HCT116 (cell line): ENCODE data around the gene CLDN20. TPM values are rescaled to one million over a fixed set of nuclear protein-coding genes. Genes with fewer than 3 reads are reported as not detected.

Experiments
- ATAC-seq: fragments of 200-7000 bp; cut with Tn5 transposase; 2 replicates; pipeline ENCODE4 v1.9.1; 2020; ENCODE audit warnings: mild to moderate bottlenecking, moderate library complexity
- BruUV-seq: library from RNA; stranded (reverse); fragments of 400-500 nt; replicated peaks from 2 replicates; lab custom pipeline; 2021; lab: Mats Ljungman, UMichigan
- CTCF ChIA-PET: fragments of 300-600 bp; sonication (Branson Sonifier 250); formaldehyde crosslinking; loops from one replicate; lab custom pipeline; 2021; ENCODE audit warnings: antibody characterized with exemption; lab: Charles Lee
- POLR2A ChIA-PET: fragments of 300-600, 350-600 bp; sonication (Branson Sonifier 250); formaldehyde crosslinking; loops from one replicate; lab custom pipeline; 2021; ENCODE audit warnings: antibody characterized with exemption; lab: Charles Lee
- RAD21 ChIA-PET, 2 experiments: fragments of 300-600 bp; sonication (Branson Sonifier 250); formaldehyde crosslinking; loops; one replicate each; lab custom pipeline; 2023; ENCODE audit warnings: low total read pairs in 2 of 2; ENCODE audit not compliant: uncharacterized antibody in 2 of 2, unreplicated experiment in 2 of 2, low non-redundant PET in 1 of 2; lab: Charles Lee
- DNase-seq: peaks from one replicate; pipeline ENCODE4 v3.0.0-alpha.2; 2010; ENCODE audit warnings: low read depth, low spot score
- H2AFZ ChIP-seq: fragments of 200-600 bp; shearing (Covaris generic), sonication (generic); 2 replicates; pipeline ENCODE4 v1.6.1; 2017; ENCODE audit warnings: low read depth, mixed run types, mixed read lengths, antibody characterized with exemption, low read length; ENCODE audit not compliant: poor library complexity, severe bottlenecking
- H3K27ac ChIP-seq: 2 replicates; pipeline ENCODE4 v1.5.1; 2012; ENCODE audit warnings: low read depth, low read length
- H3K27me3 ChIP-seq: fragments of 200-600 bp; sonication (generic); 2 replicates; pipeline ENCODE4 v1.6.1; 2016; ENCODE audit warnings: mixed run types, low read length, mixed read lengths; ENCODE audit not compliant: insufficient read depth
- H3K36me3 ChIP-seq, 2 experiments: fragments of 200-500 bp in 1 of 2; fragments of 200-600 bp in 1 of 2; sonication (Bioruptor generic) in 1 of 2; sonication (generic) in 1 of 2; 2 replicates each; pipeline versions ENCODE4 v1.5.1 to v1.6.1; 2014 to 2016; ENCODE audit warnings: low read length in 2 of 2, inconsistent platforms in 1 of 2, mixed read lengths in 1 of 2, mixed run types in 1 of 2; ENCODE audit not compliant: insufficient read depth in 2 of 2, control insufficient read depth in 1 of 2
- H3K4me1 ChIP-seq, 2 experiments: fragments of 200-600 bp in 1 of 2; sonication (generic) in 1 of 2; 2 replicates each; pipeline versions ENCODE4 v1.5.1 to v1.6.1; 2012 to 2017; ENCODE audit warnings: low read length in 2 of 2, inconsistent platforms in 1 of 2, mild to moderate bottlenecking in 1 of 2, mixed read lengths in 1 of 2, mixed run types in 1 of 2, moderate library complexity in 1 of 2; ENCODE audit not compliant: insufficient read depth in 2 of 2, control insufficient read depth in 1 of 2
- H3K4me2 ChIP-seq: fragments of 200-600 bp; sonication (generic); 2 replicates; pipeline ENCODE4 v1.6.1; 2017; ENCODE audit warnings: mixed run types, low read length, mixed read lengths
- H3K4me3 ChIP-seq, 2 experiments: fragments of 200-600 bp in 1 of 2; sonication (generic) in 1 of 2; replicated peaks in 1 of 2; 2 replicates each; pipeline ENCODE4 v1.5.1; 2011 to 2016; ENCODE audit warnings: low read length in 2 of 2, control low read depth in 1 of 2, low read depth in 1 of 2, mild to moderate bottlenecking in 1 of 2, mixed read lengths in 1 of 2, mixed run types in 1 of 2
- H3K79me2 ChIP-seq: fragments of 200-600 bp; sonication (generic); 2 replicates; pipeline ENCODE4 v1.6.1; 2017; ENCODE audit warnings: mild to moderate bottlenecking, mixed run types, low read length, moderate library complexity, mixed read lengths; ENCODE audit not compliant: insufficient read depth
- H3K9ac ChIP-seq: fragments of 200-600 bp; sonication (generic); 2 replicates; pipeline ENCODE4 v1.6.1; 2016; ENCODE audit warnings: low read length, mixed read lengths
- H3K9me2 ChIP-seq: fragments of 200-600 bp; sonication (generic), shearing (Covaris generic); 2 replicates; pipeline ENCODE4 v1.6.1; 2017; ENCODE audit warnings: mixed run types, mild to moderate bottlenecking, moderate library complexity; ENCODE audit not compliant: insufficient read depth
- H3K9me3 ChIP-seq, 2 experiments: fragments of 200-500 bp in 1 of 2; fragments of 200-600 bp in 1 of 2; sonication (Bioruptor generic) in 1 of 2; sonication (generic) in 1 of 2; 2 replicates each; pipeline ENCODE4 v1.6.1; 2014 to 2017; ENCODE audit warnings: low read length in 2 of 2, mixed read lengths in 2 of 2, inconsistent platforms in 1 of 2, low read depth in 1 of 2, mild to moderate bottlenecking in 1 of 2, mixed run types in 1 of 2, moderate library complexity in 1 of 2; ENCODE audit not compliant: control insufficient read depth in 1 of 2, insufficient read depth in 1 of 2
- H4K20me1 ChIP-seq: fragments of 200-600 bp; sonication (generic), shearing (Covaris generic); 2 replicates; pipeline ENCODE4 v1.6.1; 2017; ENCODE audit warnings: mixed run types, mild to moderate bottlenecking, moderate library complexity; ENCODE audit not compliant: insufficient read depth
- CEBPB ChIP-seq: IDR thresholded peaks from 2 replicates; pipeline ENCODE4 v1.6.1; 2012; ENCODE audit warnings: low read depth
- EGR1 ChIP-seq: IDR thresholded peaks from 2 replicates; pipeline ENCODE4 v1.6.1; 2012; ENCODE audit warnings: low read depth
- JUND ChIP-seq: IDR thresholded peaks from 2 replicates; pipeline ENCODE4 v1.6.1; 2012
- POLR2A ChIP-seq: IDR thresholded peaks from 2 replicates; pipeline ENCODE4 v1.7.0; 2011; ENCODE audit warnings: borderline replicate concordance; ENCODE audit not compliant: insufficient read depth, insufficient read length; ENCODE audit errors: extremely low read depth
- SIN3A ChIP-seq: IDR thresholded peaks from 2 replicates; pipeline ENCODE4 v1.6.1; 2012; ENCODE audit warnings: low read depth
- SP1 ChIP-seq: IDR thresholded peaks from 2 replicates; pipeline ENCODE4 v1.6.1; 2012; ENCODE audit warnings: low read depth
- ZNF274 ChIP-seq: fragments of 200-500 bp; sonication (Bioruptor generic); IDR thresholded peaks from 2 replicates; pipeline ENCODE4 v1.6.1; 2014; ENCODE audit warnings: mild to moderate bottlenecking, low read depth, low read length, inconsistent platforms
- intact Hi-C: fragments of 100-400 bp; cut with micrococcal nuclease; formaldehyde crosslinking; loops from 2 replicates; pipeline ENCODE4 v1.10.0; 2022
- total RNA-seq: library from RNA; stranded (reverse); gene quantifications from one replicate; pipeline ENCODE4 v1.2.1, GENCODE V29; 2021; ENCODE audit not compliant: unreplicated experiment
- TF ChIP-seq, protein P1 (sequence below): IDR thresholded peaks from 2 replicates; pipeline ENCODE4 v1.6.1; 2012
- TF ChIP-seq, protein P2 (sequence below): IDR thresholded peaks from 2 replicates; pipeline ENCODE4 v1.6.1; 2012
- TF ChIP-seq, protein P3 (sequence below), 3 experiments: fragments of 200-600 bp in 1 of 3; sonication (generic) in 1 of 3; IDR thresholded peaks in 2 of 3; conservative IDR thresholded peaks in 1 of 3; 2 replicates each; pipeline ENCODE4 v1.5.1; 2012 to 2017; ENCODE audit warnings: low read depth in 2 of 3, low read length in 2 of 3, antibody characterized with exemption in 1 of 3, borderline replicate concordance in 1 of 3, control low read depth in 1 of 3, mild to moderate bottlenecking in 1 of 3, mixed read lengths in 1 of 3, mixed run types in 1 of 3, moderate library complexity in 1 of 3; ENCODE audit not compliant: insufficient read depth in 1 of 3

CLDN20 gene
- total RNA-seq, 1 experiment from 2014 or later = not detected

DNA sequence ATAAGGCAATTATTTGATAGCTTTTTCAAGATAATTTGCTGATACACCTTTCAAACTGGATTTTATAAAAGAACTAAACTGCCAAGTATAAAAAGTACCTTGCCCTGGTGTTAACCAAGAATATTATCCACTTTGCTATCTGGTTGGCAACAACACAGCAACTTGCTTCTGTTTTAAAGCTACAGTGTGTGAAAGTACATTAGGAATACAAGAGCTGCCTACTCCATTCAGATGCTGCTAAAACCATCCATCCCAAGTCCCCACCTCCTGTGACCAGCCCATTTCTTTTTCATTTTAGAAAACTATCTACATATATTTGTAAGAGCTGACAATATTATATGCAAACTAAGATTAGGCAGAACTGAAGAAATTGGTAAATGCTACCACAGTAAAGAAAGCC lies 12.8 kb downstream of the CLDN20 start:
- Histone ChIP-seq H3K9me2 (no peaks in the 10 kb centered on the region), H3K4me1 (peaks cover 5 to 13% of the 10 kb centered on the region in 2 experiments), H3K79me2 (no peaks in the 10 kb centered on the region; the same call in 1 of the 2 replicates), H3K9ac (no peak overlapping the region), H3K36me3 (peaks cover 0 to 6% of the 10 kb centered on the region in 2 experiments; a peak in 1 of 4 replicates), H3K9me3 (no peaks in the 10 kb centered on the region), H2AFZ (no peak overlapping the region), H3K27me3 (no peaks in the 10 kb centered on the region), H3K4me2 (no peak overlapping the region), H3K4me3 (no peak overlapping the region), H3K27ac (no peak overlapping the region), H4K20me1 (no peaks in the 10 kb centered on the region)
- BruUV-seq = no TSS peak
- DNase-seq (no peak), ATAC-seq (no peak)
- intact Hi-C loops = no loop called here
- POLR2A ChIA-PET = no interaction called here
- CTCF ChIA-PET = no interaction called here
- RAD21 ChIA-PET = no interaction called here
- TF ChIP-seq, protein P1, sequence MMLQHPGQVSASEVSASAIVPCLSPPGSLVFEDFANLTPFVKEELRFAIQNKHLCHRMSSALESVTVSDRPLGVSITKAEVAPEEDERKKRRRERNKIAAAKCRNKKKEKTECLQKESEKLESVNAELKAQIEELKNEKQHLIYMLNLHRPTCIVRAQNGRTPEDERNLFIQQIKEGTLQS = no peak
- TF ChIP-seq ZNF274 (no peak), POLR2A (no peak), CEBPB (no peak), EGR1 (no peak), SP1 (no peak), JUND (no peak), SIN3A (no peak)
- TF ChIP-seq, protein P2, sequence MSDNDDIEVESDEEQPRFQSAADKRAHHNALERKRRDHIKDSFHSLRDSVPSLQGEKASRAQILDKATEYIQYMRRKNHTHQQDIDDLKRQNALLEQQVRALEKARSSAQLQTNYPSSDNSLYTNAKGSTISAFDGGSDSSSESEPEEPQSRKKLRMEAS = no peak
- TF ChIP-seq, protein P3, sequence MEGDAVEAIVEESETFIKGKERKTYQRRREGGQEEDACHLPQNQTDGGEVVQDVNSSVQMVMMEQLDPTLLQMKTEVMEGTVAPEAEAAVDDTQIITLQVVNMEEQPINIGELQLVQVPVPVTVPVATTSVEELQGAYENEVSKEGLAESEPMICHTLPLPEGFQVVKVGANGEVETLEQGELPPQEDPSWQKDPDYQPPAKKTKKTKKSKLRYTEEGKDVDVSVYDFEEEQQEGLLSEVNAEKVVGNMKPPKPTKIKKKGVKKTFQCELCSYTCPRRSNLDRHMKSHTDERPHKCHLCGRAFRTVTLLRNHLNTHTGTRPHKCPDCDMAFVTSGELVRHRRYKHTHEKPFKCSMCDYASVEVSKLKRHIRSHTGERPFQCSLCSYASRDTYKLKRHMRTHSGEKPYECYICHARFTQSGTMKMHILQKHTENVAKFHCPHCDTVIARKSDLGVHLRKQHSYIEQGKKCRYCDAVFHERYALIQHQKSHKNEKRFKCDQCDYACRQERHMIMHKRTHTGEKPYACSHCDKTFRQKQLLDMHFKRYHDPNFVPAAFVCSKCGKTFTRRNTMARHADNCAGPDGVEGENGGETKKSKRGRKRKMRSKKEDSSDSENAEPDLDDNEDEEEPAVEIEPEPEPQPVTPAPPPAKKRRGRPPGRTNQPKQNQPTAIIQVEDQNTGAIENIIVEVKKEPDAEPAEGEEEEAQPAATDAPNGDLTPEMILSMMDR (IDR thresholded peaks at IDR 0.05 in 2 of 3, conservative IDR thresholded peaks at IDR 0.05 in 1 of 3; ENCODE audit: borderline replicate concordance in 1 of 3, insufficient read depth in 1 of 3, low read depth in 2 of 3, low read length in 2 of 3) = no peak
